Measurements from ENCODE around the gene TUBB6.

GRCh38 chr18:12321333-12321732 is 13.3 kb downstream of the TUBB6 start:
- TF ChIP-seq EZH2 (IDR thresholded peaks at IDR 0.05; ENCODE audit: low read depth, low read length, severe bottlenecking), result no peak
- no peak for TF ChIP-seq TEAD4 (IDR thresholded peaks at IDR 0.05; ENCODE audit: low read depth, low read length)
- TF ChIP-seq CTCF (IDR thresholded peaks at IDR 0.05; ENCODE audit: control extremely low read depth in 1 of 3, insufficient read depth in 1 of 3, low read depth in 1 of 3, low read length in 3 of 3), result no peak
- TF ChIP-seq RFX5 (IDR thresholded peaks at IDR 0.05; ENCODE audit: borderline replicate concordance, low read depth, low read length), result no peak
- TF ChIP-seq BRCA1 (IDR thresholded peaks at IDR 0.05; ENCODE audit: low read depth, low read length), result no peak
- no peak for TF ChIP-seq EGR1 (IDR thresholded peaks at IDR 0.05; ENCODE audit: borderline replicate concordance, low read depth, low read length)
- TF ChIP-seq GABPA (IDR thresholded peaks at IDR 0.05; ENCODE audit: borderline replicate concordance, insufficient read depth, low read length), result no peak
- no peak for TF ChIP-seq SIX5 (IDR thresholded peaks at IDR 0.05; ENCODE audit: low read depth, low read length)
- no peak for TF ChIP-seq TBP (IDR thresholded peaks at IDR 0.05; ENCODE audit: low read depth, low read length)
- TF ChIP-seq SP2 (IDR thresholded peaks at IDR 0.05; ENCODE audit: low read length), result no peak
- TF ChIP-seq POLR2AphosphoS5 (IDR thresholded peaks at IDR 0.05; ENCODE audit: low read depth, low read length), result no peak
- no peak for TF ChIP-seq JUN (IDR thresholded peaks at IDR 0.05; ENCODE audit: low read depth, low read length)
- TF ChIP-seq RAD21 (IDR thresholded peaks at IDR 0.05 in 1 of 2, conservative IDR thresholded peaks at IDR 0.05 in 1 of 2; ENCODE audit: low read depth in 2 of 2, low read length in 2 of 2), result no peak
- TF ChIP-seq NRF1 (IDR thresholded peaks at IDR 0.05; ENCODE audit: low read depth, low read length), result no peak

All from H1 (cell line).